Lung (tissue), 12 donors: ENCODE results near the gene SRCIN1. TPM values are rescaled to one million over a fixed set of nuclear protein-coding genes. Genes with fewer than 3 reads are reported as not detected.

Source experiments
- ATAC-seq: fragments of 200-7000 bp; cut with Tn5 transposase; one replicate; pipeline ENCODE4 v1.9.1; 2020; ENCODE audit warnings: moderate number of reproducible peaks; ENCODE audit not compliant: insufficient read depth, low FRiP score
- DNase-seq, 3 donors: peaks; one replicate each; pipeline ENCODE4 v3.0.0-alpha.2; 2013 to 2017
- H3K27ac ChIP-seq, 2 donors: one replicate each; pipeline ENCODE4 v1.5.1; 2013; ENCODE audit warnings: mild to moderate bottlenecking in 2 of 2, moderate library complexity in 2 of 2, control low read depth in 1 of 2, inconsistent platforms in 1 of 2, low read depth in 1 of 2, low read length in 1 of 2
- H3K27me3 ChIP-seq, 3 donors: one replicate each; pipeline ENCODE4 v1.5.1; 2013; ENCODE audit warnings: low read length in 2 of 3; ENCODE audit not compliant: control insufficient read depth in 3 of 3, insufficient read depth in 3 of 3
- H3K36me3 ChIP-seq, 4 donors: one replicate each; pipeline ENCODE4 v1.5.1; 2013; ENCODE audit warnings: low read length in 4 of 4, mild to moderate bottlenecking in 1 of 4, moderate library complexity in 1 of 4; ENCODE audit not compliant: control insufficient read depth in 4 of 4, insufficient read depth in 4 of 4
- H3K4me1 ChIP-seq, 5 donors: one replicate each; pipeline ENCODE4 v1.5.1; 2013; ENCODE audit warnings: low read length in 5 of 5, mild to moderate bottlenecking in 2 of 5, moderate library complexity in 1 of 5; ENCODE audit not compliant: control insufficient read depth in 5 of 5, insufficient read depth in 5 of 5
- H3K4me3 ChIP-seq: one replicate; pipeline ENCODE4 v1.5.1; 2013; ENCODE audit warnings: mild to moderate bottlenecking, control low read depth, moderate library complexity
- H3K9ac ChIP-seq, 2 donors: one replicate each; pipeline ENCODE4 v1.5.1; 2013; ENCODE audit warnings: low read length in 2 of 2, control low read depth in 1 of 2; ENCODE audit not compliant: insufficient read depth in 1 of 2
- H3K9me3 ChIP-seq, 4 donors: one replicate each; pipeline ENCODE4 v1.5.1; 2013; ENCODE audit warnings: low read length in 3 of 4, mild to moderate bottlenecking in 1 of 4, moderate library complexity in 1 of 4; ENCODE audit not compliant: control insufficient read depth in 4 of 4, insufficient read depth in 3 of 4
- CTCF ChIP-seq: IDR thresholded peaks from 2 replicates; pipeline ENCODE4 v1.5.1; 2012; ENCODE audit warnings: mild to moderate bottlenecking; ENCODE audit errors: control extremely low read depth, extremely low read depth
- WGBS, 2 donors: extraction: QIAGEN DNeasy Blood & Tissue Kit; methylation state at CpG; one replicate each; pipeline ENCODE4 v1.1.7; 2013; 5-methylcytosine and 5-hydroxymethylcytosine counted together
- polyA plus RNA-seq, 2 donors: library from polyadenylated mRNA; stranded (reverse); fragments of 200-250 nt; gene quantifications; one replicate each; pipeline ENCODE4 v1.2.1, GENCODE V29; 2013
- total RNA-seq, 2 donors: library from RNA; depleted of rRNA in 1 of 2; stranded (reverse); fragments of >200 nt in 1 of 2; gene quantifications; one replicate each; pipeline ENCODE4 v1.2.1, GENCODE V29; 2014 to 2021
- donor health status: control.
- donor health status: control.
- donor health status: Bipolar disorder and iron deficiency.
- donor health status: healthy.
- donor health status: DM: yes; HTN: yes; CAD: no.

Gene SRCIN1
- total and polyA plus RNA-seq, 4 donors, result 1.5 to 15.0 (median 2.5) TPM

- Histone ChIP-seq H3K27ac (no peak overlapping the region), H3K36me3 (no peaks in the 10 kb centered on the region), H3K9ac (no peak overlapping the region), H3K4me1 (peaks cover 0 to 4% (median 0%) of the 10 kb centered on the region in 5 donors), H3K4me3 (no peak overlapping the region), H3K27me3 (peaks cover 0 to 11% (median 3%) of the 10 kb centered on the region in 3 donors), H3K9me3 (no peaks in the 10 kb centered on the region)
- no peak for TF ChIP-seq CTCF
- DNase-seq (no peak), ATAC-seq (no peak)
- 39 to 46% methylated on average over 10 to 13 of the region's 13 CpGs for WGBS, 2 donors
These were observed 17.6 kb downstream of the SRCIN1 start for GRCh38 chr17:38587947-38588787.

GRCh38 chr17:38587203-38587602 is 18.5 kb downstream of the SRCIN1 start:
- no peak for TF ChIP-seq CTCF
- DNase-seq (no peak), ATAC-seq (no peak)
- H3K4me1 ChIP-seq, result peaks cover 0 to 4% (median 0%) of the 10 kb centered on the region in 5 donors
- H3K36me3 ChIP-seq, result no peaks in the 10 kb centered on the region
- no peak overlapping the region for H3K9ac ChIP-seq
- H3K4me3 ChIP-seq, result no peak overlapping the region
- no peak overlapping the region for H3K27ac ChIP-seq
- 22 to 52% methylated on average over 4 of the region's 4 CpGs for WGBS, 2 donors
- no peaks in the 10 kb centered on the region for H3K9me3 ChIP-seq
- H3K27me3 ChIP-seq, result peaks cover 0 to 10% (median 8%) of the 10 kb centered on the region in 3 donors

GRCh38 chr17:38586788-38587187 is 19.0 kb downstream of the SRCIN1 start:
- Histone ChIP-seq H3K27ac (no peak overlapping the region), H3K4me3 (no peak overlapping the region), H3K36me3 (no peaks in the 10 kb centered on the region), H3K27me3 (peaks cover 0 to 10% (median 8%) of the 10 kb centered on the region in 3 donors), H3K9me3 (no peaks in the 10 kb centered on the region), H3K9ac (no peak overlapping the region), H3K4me1 (peaks cover 0 to 4% (median 0%) of the 10 kb centered on the region in 5 donors)
- 67 to 74% methylated on average over 4 to 7 of the region's 7 CpGs for WGBS, 2 donors
- ATAC-seq (no peak), DNase-seq (no peak)
- no peak for TF ChIP-seq CTCF
